T47D (cell line): ENCODE data around the gene KYNU.
"Not testable (repeated sequence)": the region's sequence is repeated elsewhere in the genome, so short reads cannot be mapped to it uniquely, and the experiment has no call there.

Experiments
- DNase-seq, 2 experiments: peaks; one replicate each; pipeline versions ENCODE4 v3.0.0 to v3.0.0-alpha.2; 2011 to 2012; ENCODE audit warnings: low read depth in 1 of 2, low spot score in 1 of 2
- JUND ChIP-seq: IDR thresholded peaks from 2 replicates; pipeline ENCODE4 v1.6.1; 2012; ENCODE audit warnings: low read depth
- in situ Hi-C: cut with HindIII; loops from 2 replicates; pipeline ENCODE4 v1.10.0; 2016; ENCODE audit warnings: low sequenced_read_pairs, low pct_unique_long_range_greater_than_20kb

The KYNU gene

DNA sequence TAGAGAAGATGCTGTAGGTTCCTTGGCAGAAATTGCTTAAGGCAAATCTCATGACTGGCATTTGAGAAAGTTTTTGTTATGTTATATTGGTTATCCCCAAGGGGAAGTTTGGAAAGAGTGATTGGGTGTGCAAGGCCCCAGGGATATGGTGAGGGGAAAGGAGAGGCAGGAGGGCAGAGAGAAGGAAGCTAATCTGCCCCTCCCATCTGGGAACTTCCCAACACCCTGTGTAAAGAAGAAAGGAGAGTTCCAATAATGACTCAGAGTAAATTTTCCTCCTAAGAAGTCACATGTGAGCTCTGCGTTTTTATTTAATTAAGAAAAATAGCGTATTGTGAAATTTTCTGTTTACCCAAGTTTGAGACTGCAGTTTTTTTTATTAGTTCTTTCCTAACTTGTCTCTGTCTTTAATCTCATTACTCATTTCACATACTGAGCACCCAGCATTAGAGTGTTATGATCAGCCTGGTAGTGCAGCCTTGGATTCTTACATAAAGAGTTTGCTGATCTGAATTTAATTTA, 3.1 kb upstream of the KYNU start:
- DNase-seq: peak in 1 of 2 experiments; percentile 90
- peak; percentile 93 for TF ChIP-seq JUND
- in situ Hi-C loops: no loop called here

DNA sequence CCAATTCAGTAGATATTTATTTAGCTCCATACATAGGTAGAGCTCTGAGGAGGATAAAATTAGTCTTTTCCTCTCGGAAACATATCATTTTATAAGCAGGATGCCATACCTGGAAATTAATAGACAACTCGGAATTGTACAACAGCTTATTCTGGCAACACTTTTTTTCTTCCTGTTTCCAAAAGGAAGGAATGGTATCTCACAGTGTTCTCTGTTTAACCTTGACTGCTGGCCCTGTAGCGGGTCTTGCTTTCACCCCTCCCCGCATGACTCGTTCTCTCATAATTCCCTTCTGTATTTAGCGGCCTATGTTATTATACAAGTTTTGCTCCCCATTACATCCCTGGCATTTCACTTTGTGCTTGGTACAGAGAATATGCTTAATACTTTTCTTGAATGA, 2.5 kb upstream of the KYNU start:
- DNase-seq: no peak
- in situ Hi-C loops: no loop called here
- TF ChIP-seq JUND: no peak

DNA sequence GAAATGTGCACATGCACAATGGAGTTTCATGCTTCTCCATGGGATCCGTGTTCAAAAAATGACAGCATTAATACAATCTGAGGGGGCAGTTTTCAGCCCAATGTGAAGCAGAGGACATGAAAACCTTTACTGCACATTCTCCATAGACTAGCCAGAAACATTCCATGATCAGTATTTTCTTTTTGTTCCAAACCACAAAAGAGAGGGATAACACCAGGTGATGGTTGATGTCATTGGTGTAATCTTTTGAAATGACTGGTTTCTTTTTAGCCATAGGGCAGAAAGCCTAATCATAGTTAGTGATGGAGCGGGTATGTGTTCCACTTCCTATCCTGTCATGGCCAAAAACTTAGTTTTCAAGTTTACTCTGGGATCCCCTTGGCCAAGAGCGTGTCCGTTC, 1.8 kb upstream of the KYNU start:
- no peak for TF ChIP-seq JUND
- in situ Hi-C loops: no loop called here
- no peak for DNase-seq

DNA sequence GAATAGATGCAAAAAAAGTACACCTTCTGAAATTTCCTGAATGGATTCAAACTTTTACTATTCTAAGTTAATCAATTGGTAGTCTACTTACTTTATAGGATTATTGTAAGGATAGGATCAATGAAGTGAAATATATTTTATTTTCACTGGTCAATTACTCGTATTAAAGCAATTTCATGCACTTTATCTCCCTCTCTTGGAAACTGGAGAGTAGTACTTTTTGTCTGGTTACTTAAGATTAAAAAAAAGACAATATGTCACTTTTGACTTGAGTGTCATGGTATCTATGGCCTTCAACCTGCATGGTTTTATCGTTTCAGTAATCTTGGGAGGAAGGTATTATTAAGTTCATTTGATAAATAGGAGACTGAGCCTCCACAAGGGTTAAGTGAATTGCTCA, 1.0 kb upstream of the KYNU start:
- in situ Hi-C loops: no loop called here
- no peak for DNase-seq
- no peak for TF ChIP-seq JUND

DNA sequence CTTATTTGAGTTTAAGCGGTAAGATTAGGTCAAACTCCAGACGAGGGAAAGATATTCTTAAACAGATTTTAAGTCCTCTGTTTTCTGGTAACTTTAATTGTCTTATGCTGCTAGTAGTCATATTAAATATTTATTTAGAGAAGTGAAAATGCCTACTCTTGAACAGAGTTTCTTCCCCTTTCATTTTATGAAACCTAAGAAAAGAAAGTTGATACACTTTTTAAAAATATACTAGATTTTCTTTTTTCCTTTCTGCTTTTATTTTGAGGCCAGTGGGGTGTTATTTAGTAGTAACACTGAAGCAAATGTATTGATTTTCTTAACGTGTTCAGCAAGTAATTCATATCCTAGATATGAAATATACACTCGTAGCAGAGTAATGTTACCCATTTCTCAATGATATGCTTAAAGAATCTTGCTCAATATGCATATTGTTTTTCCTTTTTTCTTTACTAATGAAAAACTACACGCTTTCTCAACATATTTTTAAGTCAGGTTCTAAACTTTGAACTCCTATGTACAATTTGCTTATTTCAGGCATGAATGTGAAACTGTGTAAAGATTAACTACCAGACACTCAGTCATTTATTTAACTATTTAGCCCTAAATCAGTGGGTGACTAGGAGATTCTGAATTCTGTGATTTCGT, 691 bp downstream of the KYNU start:
- in situ Hi-C loops: no loop called here
- no peak for TF ChIP-seq JUND
- no peak for DNase-seq

DNA sequence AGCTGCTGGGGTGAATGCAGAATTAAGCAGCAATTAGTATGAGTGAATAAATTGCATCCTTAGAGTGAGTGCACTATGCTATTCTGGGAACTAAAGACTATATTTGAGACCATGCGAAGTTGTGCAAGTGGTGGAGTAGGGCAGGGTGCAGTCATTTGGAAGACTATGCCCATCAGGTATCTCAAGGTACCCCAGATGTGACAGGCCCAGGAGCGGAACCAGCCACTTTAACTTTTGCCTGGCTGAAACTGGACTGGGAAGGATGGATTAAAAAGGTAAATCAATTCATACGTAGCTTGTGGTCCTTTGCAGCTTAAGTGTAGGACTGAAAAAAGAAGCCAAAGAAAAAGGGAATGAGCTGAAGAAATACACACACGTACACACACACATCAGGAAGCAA, 1.7 kb downstream of the KYNU start:
- TF ChIP-seq JUND: no peak
- DNase-seq: no peak
- in situ Hi-C loops: no loop called here

DNA sequence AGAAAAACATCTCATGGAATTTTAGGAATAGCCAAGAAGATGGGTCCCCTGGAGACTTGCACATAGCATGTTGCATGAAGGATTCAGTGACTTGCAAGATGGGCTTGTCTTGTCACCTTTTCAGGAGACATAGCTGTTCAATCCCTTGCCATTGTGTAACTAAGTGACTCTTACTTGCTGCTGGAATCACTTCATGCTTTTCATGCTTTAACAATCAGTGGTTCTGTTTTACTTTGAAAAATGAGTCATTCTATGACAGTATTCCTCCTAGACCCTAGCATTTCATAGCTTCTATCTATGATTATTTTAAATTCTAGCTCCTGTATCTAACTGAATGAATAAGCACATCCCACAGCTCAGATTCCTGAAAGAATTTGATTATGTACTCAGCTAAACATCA, 2.8 kb downstream of the KYNU start:
- in situ Hi-C loops: no loop called here
- no peak for TF ChIP-seq JUND
- no peak for DNase-seq

DNA sequence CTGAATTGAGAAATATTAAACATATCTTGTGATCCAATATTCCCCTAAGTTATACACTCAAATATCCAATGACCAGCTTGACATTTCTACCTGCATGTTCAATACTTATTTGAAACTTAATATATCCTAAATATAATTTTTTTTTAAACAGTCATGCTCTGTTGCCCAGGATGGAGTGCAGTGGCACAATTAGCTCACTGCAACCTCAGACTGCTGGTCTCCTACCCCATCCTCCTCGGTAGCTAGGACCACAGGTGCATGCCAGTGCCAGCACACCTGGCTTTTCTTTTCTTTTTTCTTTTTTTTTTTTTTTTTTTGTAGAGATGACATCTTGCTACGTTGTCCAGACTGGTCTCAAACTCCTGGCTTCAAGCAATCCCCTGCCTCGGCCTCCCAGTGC, 4.2 kb downstream of the KYNU start:
- TF ChIP-seq JUND: no peak
- DNase-seq: no peak
- in situ Hi-C loops: no loop called here

DNA sequence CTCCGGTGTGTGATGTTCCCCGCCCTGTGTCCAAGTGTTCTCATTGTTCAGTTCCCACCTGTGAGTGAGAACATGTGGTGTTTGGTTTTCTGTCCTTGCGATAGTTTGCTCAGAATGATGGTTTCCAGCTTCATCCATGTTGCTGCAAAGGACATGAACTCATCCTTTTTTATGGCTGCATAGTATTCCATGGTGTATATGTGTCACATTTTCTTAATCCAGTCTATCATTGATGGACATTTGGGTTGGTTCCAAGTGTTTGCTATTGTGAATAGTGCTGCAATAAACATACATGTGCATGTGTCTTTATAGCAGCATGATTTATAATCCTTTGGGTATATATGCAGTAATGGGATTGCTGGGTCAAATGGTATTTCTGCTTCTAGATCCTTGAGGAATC, 5.0 kb downstream of the KYNU start:
- in situ Hi-C loops, DNase-seq: not testable (repeated sequence)

DNA sequence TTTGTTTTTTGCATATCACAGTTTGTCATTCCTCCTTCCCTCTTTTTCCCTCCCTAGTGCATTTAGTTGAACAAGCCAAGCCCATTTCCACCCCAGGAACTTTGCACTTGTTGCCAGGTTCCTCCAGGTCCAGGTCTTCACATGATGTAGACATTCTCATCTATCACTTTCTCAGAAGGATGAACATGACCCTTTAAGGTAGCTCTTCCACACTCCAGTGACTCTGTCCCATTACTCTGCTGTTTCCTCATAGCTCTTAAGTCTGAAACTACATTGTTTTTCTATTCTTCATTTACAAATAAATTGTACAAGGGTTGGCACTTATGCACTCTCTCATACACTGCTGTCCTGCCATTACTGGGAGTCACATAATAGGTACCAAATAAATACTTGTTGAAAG, 6.1 kb downstream of the KYNU start:
- DNase-seq: no peak
- TF ChIP-seq JUND: no peak
- in situ Hi-C loops: no loop called here

DNA sequence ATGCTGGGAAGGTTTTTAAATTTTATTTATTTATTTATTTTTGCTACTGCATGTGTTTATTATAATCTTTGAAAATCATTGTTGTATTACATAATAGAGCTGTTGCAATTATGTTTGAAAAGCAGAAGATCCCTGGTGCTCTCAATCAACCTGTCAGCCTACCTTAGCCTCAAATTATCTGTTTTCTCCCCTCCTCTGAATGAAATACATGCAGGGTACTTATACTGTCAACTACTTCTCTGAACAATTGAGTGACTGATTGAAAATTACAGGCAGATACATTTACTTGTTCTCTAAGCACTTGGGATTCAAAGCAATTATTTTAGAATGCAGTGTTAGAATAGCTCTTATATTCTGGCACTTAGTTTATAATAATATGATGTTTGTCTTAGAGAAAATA, 8.1 kb downstream of the KYNU start:
- no peak for DNase-seq
- in situ Hi-C loops: no loop called here
- TF ChIP-seq JUND: no peak

DNA sequence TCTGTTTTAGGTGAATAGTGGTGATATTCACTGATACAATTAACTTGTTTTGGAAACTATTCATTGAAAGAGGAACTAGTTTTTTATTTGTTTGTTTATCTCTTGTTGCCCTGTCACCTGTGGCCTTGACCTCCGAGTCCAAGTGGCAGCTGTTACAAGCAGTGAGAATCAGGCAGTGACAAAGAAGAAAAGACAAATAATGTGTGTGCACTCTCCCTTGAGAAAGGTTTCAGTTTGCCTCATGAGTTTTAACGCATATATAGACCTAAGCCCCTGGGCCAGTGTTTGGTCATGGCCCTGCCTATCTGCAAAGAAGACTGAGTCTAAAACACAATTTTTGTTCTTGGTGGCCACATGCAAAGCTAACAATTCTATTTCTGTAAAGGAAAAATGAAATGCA, 15.3 kb downstream of the KYNU start:
- TF ChIP-seq JUND: no peak
- no peak for DNase-seq
- in situ Hi-C loops: no loop called here

DNA sequence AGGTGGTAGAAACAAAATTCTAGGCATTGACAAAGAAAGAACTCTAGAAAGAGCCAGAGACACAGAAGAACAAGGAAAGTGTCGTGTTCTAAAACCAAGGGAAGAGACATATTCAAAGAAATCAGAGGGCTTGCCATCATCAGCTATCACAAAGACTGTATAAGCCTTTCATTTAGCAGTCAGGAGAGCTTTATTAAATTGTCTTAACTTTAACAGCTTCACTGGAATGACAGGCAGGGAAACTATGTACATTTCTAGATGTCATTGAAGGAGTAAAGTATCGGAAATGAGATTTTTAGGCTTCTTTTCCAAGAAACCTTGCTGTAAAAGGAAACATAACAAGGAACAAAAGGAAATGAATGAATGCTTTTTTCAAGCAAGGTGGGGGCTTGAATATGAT, 15.8 kb downstream of the KYNU start:
- no peak for DNase-seq
- in situ Hi-C loops: no loop called here
- TF ChIP-seq JUND: no peak

DNA sequence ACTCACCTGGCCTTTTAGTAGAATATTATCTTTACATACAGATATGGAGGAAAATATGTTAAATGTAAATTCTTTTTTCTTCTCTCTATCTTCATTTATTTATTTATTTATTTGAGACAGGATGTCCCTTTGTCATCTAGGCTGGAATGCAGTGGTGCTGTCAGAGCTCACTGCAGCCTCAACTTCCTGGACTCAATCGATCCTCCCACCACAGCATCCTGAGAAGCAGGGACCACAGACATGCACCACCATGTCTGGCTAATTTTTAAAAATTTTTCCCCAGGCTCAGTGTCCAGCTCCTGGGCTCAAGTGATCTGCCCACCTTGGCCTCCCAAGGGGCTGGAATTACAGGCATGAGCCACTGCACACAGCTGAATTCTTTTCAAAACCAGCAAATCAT, 20.3 kb downstream of the KYNU start:
- DNase-seq: no peak
- no peak for TF ChIP-seq JUND
- in situ Hi-C loops: no loop called here

DNA sequence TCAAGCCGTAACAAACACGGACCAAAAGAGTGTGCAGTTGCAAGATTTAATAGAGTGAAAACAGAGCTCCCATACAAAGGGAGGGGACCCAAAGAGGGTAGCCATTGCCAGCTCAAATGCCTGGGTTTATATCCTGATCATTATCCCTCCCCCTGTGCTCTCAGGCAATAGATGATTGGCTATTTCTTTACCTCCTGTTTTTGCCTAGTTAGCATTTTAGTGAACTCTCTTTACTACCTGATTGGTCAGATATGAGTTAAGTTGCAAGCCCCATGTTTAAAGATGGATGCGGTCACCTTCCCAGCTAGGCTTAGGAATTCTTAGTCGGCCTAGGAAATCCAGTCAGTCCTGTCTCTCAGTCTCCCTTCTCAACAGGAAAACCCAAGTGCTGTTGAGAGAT, 22.9 kb downstream of the KYNU start:
- DNase-seq: peak in 1 of 2 experiments; percentile 25
- in situ Hi-C loops: not testable (repeated sequence)
